ENCODE data around the gene AGAP3.
A peak's percentile ranks its signal among the peaks of the same experiment; 100 is the strongest.

Gene AGAP3

DNA sequence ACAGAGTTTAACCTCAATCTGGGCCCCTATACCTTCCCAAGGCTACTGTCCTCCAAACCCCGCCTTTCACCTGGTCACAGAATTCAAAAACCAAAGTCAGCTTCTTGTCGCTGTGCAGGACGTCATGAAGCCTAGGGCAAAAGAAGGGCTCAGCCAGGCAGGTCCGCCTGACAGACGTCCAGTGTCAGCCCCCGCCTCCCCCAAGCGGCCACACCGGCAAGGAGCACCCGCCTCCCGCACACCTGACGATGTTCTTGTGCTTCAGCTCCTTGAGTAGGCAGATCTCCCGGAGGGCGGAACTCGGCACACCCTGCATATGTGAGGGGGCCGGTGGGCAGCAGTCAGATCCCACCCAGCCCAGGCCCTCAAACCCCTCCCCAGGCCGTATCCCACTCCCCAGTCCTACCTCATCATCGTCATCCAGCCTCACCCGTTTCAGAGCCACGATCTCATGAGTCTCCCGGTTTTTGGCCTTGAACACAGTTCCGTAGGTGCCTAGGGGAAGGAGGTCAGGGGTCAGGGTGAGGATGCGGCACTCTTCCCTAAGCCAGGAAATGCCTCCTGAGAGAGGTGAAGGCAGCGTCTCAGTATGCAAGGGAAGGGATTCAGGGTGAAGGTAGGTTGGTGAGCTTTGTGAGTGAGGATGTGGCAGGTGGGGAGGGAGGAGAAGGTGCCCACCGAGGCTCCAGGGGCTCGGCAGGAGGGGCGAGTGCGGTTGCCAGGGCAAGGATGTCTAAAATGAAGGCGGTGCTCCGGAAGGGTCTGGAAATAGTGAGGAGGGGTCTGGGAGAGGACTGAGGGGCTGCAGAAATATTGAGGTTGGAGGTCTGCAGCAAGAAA lies 29.4 kb upstream of the AGAP3 start:
- peak in 11 of 42 donors; percentile 26 to 59 (median 43) for DNase-seq
- intact Hi-C loops (cut with DNase I): loop anchor here (2.0 kb wide), 1 partner anchor 28 kb away; the partner anchor contains the start of gene ABCB8

DNA sequence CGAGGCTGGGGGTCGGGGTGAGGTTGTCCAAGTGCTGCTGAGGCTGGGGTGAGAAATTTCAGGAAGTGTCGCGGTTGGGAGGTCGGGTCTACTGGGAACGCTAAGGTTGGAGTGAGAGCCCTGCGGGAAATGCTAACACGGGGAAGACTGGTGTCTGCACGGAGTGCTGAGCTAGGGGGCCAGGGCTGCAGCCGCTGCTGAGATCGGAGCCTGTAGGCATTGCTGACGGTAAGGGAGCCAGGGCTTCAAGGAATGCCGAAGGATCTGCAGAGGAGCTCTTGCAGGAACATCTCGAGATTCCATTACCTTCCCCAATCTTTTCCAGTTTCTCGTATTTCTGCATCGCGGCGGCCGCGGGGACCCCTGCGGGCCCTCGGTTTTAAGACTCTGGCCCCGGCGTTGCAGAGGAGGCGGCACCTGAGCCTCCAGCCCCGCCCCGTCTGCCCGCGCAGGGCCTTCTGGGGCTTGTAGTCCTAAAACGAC lies 28.7 kb upstream of the AGAP3 start, which contains the start of gene CDK5:
CDK5 (minus strand) TSS at position 392 of the 483 bp plus-strand sequence; CDS start at position 343, 49 bp downstream.
- intact Hi-C loops (cut with DNase I): loop anchor here (2.0 kb wide), 1 partner anchor 29 kb away; the partner anchor contains the start of gene ABCB8
- peak in 2 of 42 donors; percentile 18 to 32 for DNase-seq

DNA sequence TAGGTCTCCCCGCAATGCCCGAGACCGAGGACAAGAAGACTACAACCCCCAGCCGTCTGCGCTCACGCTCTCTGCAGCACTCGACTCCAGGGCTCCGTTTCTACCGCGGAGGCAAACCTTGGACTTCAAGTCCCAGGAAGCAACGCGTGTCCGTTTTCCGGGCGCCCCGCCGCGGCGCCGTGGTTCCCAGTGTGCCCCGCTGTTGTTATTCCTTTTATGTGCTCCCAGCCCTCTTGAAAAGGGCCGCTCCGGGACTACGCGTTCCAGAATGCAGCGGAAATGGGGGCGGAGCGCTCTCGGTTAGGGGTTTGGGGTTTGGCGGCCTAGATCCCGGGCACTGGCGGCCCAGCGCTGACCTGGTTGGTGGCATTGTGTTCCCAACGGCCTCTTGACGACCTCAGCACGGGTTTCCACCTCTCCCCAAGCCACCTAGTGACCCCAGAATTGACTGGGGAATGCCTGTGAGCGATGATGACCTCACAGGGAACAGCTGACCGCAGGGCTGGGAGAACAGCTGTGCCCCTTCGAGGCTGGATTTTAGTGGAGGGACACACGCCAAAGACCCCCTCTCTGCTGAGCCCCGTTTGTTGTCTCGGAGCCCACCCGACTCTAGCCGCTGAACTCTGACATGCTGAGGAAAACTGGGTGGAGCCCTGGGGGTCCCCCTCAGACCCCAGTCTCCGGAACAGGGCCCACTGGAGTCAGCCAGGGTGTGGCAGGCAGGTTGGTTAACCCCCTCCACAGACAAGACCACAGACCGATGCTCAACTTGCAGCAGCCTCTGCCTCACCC lies 28.1 kb upstream of the AGAP3 start:
- intact Hi-C loops (cut with DNase I): loop anchor here (2.0 kb wide), 2 partner anchors 23 to 29 kb away; partner anchors contain the start of genes ABCB8 and FASTK

DNA sequence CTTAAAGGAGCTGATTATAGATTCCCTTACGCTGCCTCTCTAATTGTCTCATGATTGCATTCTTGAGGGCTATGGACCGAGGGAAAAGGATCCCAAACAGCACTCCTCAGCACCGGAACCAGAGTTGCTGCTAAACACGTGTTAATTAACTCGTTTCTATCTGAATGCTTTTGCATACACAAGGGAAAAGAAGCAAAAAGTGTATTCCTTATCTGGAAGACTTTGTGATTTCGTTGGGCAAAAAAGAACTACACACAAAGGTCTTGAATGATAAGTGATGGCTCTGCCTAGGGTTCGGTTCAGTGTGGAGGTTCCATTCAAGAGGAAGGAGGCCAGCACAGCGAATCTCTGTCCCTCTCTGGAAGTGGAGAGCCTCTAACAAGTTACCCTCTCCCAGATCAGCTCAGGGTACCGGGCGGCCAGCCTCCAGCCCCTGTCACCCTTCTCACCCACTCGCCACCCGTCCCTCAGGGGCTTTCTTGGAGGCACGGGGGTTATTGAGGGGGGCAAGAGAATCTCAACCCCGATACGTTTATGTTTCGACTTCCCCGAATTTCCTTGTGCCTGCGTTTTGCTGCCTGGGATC lies 27.4 kb upstream of the AGAP3 start:
- peak in 8 of 42 donors; percentile 11 to 43 (median 30) for DNase-seq
- intact Hi-C loops (cut with DNase I): loop anchor here (2.0 kb wide), 1 partner anchor 22 kb away; the partner anchor contains the start of gene FASTK

More for the DNA sequence above, 28.1 kb upstream of the AGAP3 start:
- DNase-seq: peak; percentile 97 to 100 (median 100)

DNA sequence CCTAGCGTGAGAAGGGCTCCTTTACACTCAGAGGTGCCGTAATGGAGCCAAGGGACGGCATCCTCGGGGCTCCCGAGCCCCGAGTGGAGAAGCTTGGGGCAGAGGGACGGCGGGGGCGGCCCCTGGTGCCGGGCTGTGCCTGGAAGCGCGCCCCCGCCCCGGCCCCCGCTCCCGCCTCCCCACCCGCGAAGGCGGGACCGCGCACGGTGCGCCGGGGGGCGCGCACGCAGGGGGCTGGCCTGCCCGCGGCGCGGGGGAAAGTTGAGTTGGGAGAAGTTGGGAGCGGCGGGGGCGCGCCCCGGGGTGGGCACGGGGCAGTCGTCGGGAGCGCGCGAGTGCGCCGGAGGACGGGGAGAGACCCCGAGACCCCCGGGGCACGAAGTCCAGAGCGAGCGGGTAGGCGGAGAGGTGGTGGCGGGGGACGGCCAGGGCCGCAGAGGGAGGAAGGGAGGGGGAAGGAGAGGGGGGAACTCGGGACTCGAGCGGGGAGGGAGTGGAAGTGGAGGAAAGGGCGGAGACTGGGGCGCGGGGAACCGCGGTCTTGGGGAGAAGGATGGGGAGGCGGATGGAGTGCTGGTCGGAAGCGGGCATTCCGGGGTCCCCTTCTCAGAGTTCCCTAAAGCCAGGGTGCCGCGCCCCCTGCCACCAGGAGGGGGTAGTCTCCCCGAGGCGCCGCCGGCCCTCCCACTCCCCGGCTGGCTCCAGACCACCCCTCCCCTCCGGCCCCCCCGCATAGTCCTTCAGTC lies 26.7 kb upstream of the AGAP3 start, which contains the start of gene SLC4A2:
SLC4A2 (plus strand) TSS at position 223 of the 746 bp plus-strand sequence. CDS start 2,399 bp downstream, outside the sequence.
- intact Hi-C loops (cut with DNase I): loop anchor here (2.0 kb wide), 1 partner anchor 21 kb away; the partner anchor contains the start of gene FASTK
- DNase-seq: peak; percentile 60 to 92 (median 85)

DNA sequence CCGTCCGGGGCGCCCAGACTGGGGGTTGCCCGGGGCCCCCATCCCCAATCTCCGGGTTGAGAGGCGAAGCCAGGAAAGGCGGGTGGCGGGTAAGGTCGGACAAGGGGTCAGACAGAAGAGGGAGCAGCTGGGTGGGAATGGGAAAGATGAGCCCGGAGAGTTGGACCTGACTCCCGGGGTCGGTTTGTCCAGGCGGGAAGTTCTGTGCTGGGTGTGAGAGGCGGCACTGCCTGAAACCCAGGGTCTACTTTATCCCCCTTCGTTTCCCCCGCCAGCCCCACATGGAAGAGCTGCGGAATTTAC lies 26.2 kb upstream of the AGAP3 start:
- DNase-seq: no peak

DNA sequence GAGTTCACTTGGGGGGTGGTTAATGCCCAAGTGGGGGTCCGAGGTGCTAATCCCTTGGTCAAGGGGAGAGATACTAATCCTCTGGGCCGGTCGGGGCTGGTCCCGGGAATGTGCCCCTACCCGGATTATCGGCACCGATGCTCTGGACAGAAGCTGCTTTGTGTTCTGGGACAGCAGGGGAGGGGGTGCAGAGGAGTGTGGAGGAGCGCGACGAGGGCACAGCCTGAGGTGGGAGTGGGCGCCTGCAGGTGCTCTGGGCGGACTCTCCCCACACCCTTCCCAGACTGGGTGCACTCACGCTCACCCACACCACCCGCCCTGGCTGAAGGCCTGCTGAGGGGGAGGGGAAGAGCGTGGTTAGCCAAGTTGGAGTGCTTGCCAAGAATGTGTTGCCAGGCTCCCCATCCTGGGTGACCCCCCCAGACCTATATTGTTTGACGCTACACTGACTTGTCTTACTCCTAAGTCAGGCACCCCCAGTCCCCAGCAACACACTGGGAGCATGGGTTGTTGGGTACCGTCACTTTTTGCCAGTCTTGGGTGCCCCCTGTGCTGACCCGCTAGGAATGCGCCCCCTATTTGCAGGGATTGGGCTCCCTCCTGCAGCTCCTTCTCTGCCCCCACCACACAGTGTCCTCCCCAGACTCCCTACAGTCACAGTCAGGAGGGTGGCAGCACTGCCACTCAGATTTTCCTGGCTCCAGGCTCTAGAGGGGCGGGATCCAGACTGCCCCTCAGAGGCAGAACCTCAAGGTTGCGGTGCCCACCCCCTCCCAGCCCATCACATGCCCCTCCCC lies 25.7 kb upstream of the AGAP3 start:
- intact Hi-C loops (cut with DNase I): no loop called here
- peak in 30 of 42 donors; percentile 17 to 74 (median 50) for DNase-seq

More for the DNA sequence above, 26.2 kb upstream of the AGAP3 start:
- intact Hi-C loops (cut with DNase I): no loop called here

DNA sequence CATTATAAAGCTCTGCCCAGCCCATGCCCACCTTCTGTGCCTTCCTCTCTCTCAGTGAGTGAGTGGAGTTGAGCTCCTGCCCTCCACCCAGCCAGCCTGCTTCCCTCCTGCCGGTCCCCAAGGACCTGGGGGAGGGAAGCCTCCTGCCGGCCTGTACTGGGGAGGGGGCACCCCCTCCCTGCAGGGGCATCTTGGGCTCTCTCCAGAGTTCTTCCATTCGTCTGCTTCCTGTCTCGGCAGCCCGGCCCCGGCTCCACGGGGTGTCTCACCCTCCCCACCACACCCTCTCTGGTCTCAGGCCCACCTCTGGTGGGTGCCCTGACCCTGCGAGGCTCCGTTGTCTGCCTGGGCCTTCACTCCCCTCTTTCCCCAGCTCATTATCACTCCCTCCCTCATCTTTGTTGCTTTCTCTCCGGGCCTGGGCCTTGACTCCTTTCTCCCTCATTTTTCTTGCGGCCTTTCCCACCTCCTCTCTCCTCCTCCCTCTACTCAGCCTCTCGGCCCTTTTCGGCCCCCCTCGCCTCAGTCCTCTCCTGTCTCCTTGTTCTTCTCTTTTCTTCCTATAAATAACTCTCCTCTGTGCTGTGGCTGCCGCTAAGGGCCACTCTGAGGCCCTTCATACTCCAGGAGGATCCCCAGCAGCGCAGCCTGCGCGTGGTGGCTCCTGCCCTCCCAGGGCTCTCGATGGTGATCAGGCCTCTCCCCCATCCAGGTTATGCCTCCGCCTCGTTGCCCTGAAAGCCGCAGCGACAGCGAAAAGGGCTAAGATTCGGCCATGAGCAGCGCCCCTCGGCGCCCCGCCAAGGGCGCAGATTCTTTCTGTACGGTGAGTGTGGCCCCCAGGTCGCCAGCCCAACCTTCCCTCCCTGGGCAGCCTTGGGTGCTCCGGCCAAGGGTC lies 24.8 kb upstream of the AGAP3 start:
- intact Hi-C loops (cut with DNase I): no loop called here
- DNase-seq: no peak

DNA sequence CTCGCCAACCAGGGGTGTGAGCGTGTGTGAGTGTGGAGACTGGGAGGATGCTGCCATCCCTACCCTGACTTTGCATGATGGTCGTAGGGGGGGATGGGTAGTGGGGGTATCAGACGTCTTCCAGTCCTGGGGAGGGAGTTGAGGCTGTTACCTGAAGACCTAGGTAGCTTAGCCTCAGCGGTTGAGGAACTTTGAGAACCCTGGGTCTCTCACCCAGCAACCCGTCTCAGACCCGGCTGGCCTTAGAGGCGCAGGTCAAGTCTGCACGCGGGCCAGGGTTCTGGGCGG lies 24.2 kb upstream of the AGAP3 start:
- intact Hi-C loops (cut with DNase I): no loop called here
- no peak for DNase-seq

DNA sequence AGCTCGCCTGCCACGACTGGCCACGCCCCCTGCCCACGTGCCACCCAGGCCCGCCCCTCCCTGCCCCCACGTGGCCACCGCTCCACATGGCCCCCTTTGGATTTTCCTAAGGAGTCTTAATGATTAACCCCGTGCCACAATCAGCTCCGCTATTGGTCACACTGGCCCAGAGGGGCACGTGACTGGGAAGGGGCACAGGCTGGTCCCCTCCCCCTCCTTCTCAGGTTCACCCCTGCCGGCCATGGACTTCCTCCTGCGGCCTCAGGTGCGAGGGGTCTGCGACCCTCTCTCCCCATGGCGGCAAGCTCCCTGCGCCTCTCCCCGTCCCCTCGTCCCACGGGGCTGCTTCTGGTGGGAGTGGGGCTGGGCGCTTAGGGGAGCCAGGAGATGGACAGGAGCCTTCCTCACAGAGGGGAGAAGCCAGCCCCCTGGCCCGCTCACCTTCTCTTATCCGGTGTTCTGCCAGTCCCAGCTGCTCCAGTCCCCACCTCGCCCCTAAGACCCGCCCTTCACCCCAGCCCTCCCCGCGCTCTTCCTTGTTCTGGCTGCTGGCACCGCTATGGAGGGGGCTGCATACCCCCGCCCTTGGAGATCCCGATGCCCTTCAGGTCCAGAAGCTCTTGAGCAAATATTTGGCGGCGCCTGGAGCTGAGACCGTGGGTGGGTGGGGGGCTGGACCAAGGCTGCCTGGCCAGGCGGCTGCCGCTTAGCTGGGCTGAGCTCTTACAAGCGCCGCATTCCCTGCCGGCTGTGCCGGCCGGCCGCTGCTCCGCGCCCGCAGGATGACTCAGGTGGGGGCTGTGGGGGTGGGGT lies 23.7 kb upstream of the AGAP3 start:
- DNase-seq: no peak
- intact Hi-C loops (cut with DNase I): no loop called here

DNA sequence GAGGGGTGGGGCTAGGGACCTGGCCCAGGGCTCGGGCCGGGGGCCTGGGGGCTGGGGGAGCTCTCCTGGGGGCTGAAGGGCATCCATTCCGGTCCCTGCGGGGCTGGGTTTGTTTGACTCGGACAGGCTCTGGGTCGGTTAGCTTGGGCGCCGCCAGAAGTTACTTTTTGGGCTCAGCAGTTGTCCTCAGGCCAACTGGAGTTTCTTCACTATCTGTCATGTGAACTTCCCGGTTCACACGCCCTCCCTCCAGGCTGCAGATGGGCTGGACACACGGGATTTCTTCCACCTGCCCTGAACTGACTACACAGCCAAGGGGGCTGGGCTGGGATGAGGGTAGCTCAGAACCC lies 23.1 kb upstream of the AGAP3 start:
- no peak for DNase-seq
- intact Hi-C loops (cut with DNase I): no loop called here

DNA sequence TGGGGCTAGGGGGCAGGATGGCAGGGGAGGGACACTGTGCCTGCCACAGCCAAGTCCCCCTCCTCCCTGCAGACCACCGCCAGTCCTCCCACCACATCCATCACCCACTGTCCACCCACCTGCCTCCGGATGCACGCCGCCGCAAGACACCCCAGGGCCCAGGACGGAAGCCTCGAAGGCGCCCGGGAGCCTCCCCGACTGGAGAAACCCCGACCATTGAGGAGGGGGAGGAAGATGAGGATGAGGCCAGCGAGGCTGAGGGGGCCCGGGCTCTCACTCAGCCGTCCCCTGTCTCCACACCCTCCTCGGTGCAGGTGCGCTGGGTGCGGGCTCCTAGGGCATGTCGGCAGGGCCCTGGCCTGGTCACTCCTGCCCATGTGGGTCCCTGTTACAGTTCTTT lies 21.8 kb upstream of the AGAP3 start:
- DNase-seq: no peak
- intact Hi-C loops (cut with DNase I): no loop called here

DNA sequence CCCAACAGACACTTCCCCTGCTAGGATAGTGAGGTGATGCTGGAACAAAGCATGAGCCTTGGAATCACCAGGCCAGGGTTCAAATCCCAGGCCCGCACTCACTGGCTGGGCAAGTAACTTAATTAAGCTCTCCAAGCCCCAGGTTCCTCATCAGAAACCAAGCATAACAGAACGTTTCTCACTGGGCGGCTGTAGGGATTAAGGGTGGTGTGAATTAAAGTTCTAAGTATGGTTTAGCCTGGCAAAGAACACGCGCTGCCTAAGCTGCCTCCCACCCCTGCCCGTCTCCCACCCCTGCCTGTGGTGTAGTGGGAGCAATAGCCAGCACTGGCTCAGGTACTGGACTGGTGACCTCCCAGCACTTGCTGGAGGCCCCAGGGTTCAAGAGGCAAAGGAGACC lies 21.3 kb upstream of the AGAP3 start:
- intact Hi-C loops (cut with DNase I): no loop called here
- no peak for DNase-seq

DNA sequence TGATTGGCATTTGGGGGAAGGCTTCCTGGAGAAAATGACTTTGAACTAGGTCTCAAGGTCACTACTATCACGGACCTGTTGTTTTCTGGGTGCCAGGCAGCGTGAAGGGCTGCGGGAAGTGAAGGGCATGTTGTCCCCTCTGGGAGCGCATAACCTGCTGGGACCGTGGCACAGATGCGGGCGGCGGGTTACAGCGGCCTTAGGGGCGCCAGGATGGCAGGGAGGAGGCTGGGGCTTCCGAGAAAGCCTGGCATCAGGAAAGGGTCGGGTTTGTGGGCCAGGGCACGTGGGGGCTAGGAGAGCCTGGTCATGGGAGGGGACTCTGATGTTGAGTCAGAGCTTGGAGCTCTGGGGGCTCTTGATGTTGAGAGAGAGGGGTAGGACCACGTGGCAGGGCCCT lies 20.8 kb upstream of the AGAP3 start:
- intact Hi-C loops (cut with DNase I): no loop called here
- no peak for DNase-seq

DNA sequence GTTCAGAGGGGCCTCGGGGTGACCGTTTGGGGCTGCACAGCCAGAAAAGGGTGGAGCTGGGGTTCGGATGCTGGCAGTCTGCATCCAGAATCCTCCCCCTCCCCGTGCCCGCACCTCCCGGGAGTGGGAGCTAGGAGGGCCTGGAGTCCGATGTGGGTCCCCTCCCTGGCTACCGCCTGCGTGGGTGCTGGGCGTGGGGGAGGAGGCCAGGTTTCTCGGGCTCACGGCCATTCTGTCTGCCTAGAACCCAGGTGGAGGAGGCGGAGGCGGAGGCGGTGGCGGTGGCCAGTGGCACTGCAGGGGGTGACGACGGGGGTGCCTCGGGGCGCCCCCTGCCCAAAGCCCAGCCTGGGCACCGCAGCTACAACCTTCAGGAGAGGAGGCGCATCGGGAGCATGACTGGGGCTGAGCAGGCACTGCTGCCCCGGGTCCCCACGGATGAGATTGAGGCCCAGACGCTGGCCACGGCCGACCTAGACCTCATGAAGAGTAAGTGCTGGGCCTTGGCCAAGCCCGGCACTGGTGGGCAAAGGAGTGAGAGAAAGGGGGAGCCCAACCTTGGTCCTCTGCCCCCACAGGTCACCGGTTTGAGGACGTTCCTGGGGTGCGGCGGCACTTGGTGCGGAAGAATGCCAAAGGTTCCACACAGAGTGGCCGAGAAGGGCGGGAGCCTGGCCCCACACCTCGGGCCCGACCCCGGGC lies 19.9 kb upstream of the AGAP3 start:
- DNase-seq: no peak
- intact Hi-C loops (cut with DNase I): no loop called here
